ENCODE data around the gene SNAPC4. TPM values are rescaled to one million over a fixed set of nuclear protein-coding genes. Genes with fewer than 3 reads are reported as not detected.

Gene SNAPC4
- total RNA-seq, 1 experiment from 2014 or later = 29.7 TPM

DNA sequence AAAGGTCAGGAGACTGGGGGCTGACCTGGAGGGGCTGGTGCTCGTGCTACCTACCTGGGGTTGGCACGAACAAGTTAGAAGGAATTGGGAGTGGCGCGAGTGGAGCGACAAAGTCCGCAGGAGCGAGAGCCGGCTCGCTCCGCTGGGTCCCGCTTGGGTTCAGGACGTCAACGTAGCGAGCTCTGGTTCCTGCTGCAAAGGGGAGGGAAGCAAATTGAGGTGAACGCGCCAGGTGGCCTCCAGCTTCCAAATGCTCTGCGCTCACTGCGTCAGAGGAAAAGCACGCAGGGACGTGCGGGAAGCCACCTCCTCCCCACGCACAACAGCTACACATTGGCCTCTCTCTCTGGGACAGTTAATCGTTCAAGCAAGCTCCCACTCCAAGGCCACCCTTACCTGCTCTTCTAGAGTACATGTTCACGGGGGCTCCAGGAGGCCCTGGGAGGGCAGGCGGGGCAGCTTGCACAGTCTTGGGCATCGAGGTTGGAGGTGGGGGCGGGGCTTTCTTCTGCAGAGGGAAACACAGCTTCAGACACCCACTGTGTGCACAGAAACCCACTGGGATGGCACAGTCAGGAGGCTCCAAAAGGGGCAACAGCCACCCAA lies 47.3 kb upstream of the SNAPC4 start:
- H4K5ac ChIP-seq (ENCODE audit: insufficient read length, low read depth, low read length) = no peak overlapping the region
- no peak overlapping the region for H3K14ac ChIP-seq (ENCODE audit: insufficient read depth, low read length)
- H3K27ac ChIP-seq (ENCODE audit: insufficient read length, low read depth, low read length) = no peak overlapping the region
- H2BK120ac ChIP-seq (ENCODE audit: low read depth, low read length, poor library complexity, severe bottlenecking) = no peak overlapping the region
- no peak overlapping the region for H3K18ac ChIP-seq (ENCODE audit: insufficient read length, low read depth, low read length)
- H3K23me2 ChIP-seq (ENCODE audit: insufficient read length, low read depth, low read length, poor library complexity, severe bottlenecking) = no peaks in the 10 kb centered on the region
- H3K23ac ChIP-seq (ENCODE audit: insufficient read length, low read depth, low read length) = no peak overlapping the region
- Mint-ChIP-seq H3K27ac (no peak overlapping the region), H3K4me1 (no peaks in the 10 kb centered on the region), H3K9me3 (no peaks in the 10 kb centered on the region), H3K36me3 (ENCODE audit: insufficient read depth in 1 of 3, low read depth in 3 of 3) (peaks cover 36 to 95% (median 88%) of the 10 kb centered on the region in 3 experiments; a peak in 6 of 7 replicates), H3K27me3 (ENCODE audit: low read depth) (no peaks in the 10 kb centered on the region), H3K4me3 (no peak overlapping the region)
- H3T11ph ChIP-seq (ENCODE audit: low read length) = no peak overlapping the region
- no peaks in the 10 kb centered on the region for H3K79me1 ChIP-seq (ENCODE audit: insufficient read depth, low read depth, low read length, poor library complexity, severe bottlenecking)
- no peak for TF ChIP-seq CTCF (conservative IDR thresholded peaks at IDR 0.05)
- H2BK5ac ChIP-seq (ENCODE audit: insufficient read length, low read length) = no peak overlapping the region
- H3K79me2 ChIP-seq (ENCODE audit: insufficient read depth, low read length) = no peaks in the 10 kb centered on the region
- no peak overlapping the region for H4K8ac ChIP-seq (replicated peaks; ENCODE audit: insufficient read length, low read depth, low read length)
- no peak overlapping the region for H2AK5ac ChIP-seq (ENCODE audit: insufficient read length, low read length)
- no peak overlapping the region for H2BK20ac ChIP-seq (ENCODE audit: low read depth, low read length, poor library complexity, severe bottlenecking)
- no peak overlapping the region for H3K4ac ChIP-seq (ENCODE audit: low read depth, low read length)
- no peaks in the 10 kb centered on the region for H3K4me1 ChIP-seq (ENCODE audit: insufficient read depth, low read length)
- no peak overlapping the region for H4K91ac ChIP-seq (ENCODE audit: insufficient read length, low read depth, low read length)
- no peak overlapping the region for H2BK12ac ChIP-seq (ENCODE audit: insufficient read length, low read depth, low read length)
- no peak overlapping the region for H2AFZ ChIP-seq (ENCODE audit: low read length)
- no peak for DNase-seq
- H3K9ac ChIP-seq (ENCODE audit: extremely low read depth, insufficient read length, low read length) = no peak overlapping the region
- H4K20me1 ChIP-seq (ENCODE audit: control insufficient read depth, insufficient read depth, insufficient read length) = peaks cover 2% of the 10 kb centered on the region
- H3K4me2 ChIP-seq (ENCODE audit: insufficient read depth, insufficient read length, low read length) = no peak overlapping the region
- no peak overlapping the region for H3K56ac ChIP-seq (ENCODE audit: insufficient read length, low read depth, low read length)
- no peak overlapping the region for H2BK15ac ChIP-seq (ENCODE audit: low read depth, low read length)
- no CpG with 5 or more reads among the region's 27 CpGs for WGBS (ENCODE audit: extremely low coverage, insufficient read length, low lambda C conversion rate)
- no peaks in the 10 kb centered on the region for H3K9me3 ChIP-seq (ENCODE audit: control insufficient read depth, low read depth, low read length)
- no peaks in the 10 kb centered on the region for H3K27me3 ChIP-seq (ENCODE audit: insufficient read depth, low read length)
